HG02642 (cell line): Measurements from ENCODE around the gene ADAM8.

ENCODE experiments used
- ATAC-seq: cut with Tn5 transposase; IDR thresholded peaks from one replicate; pipeline ENCODE4 v1.9.1; 2021; ENCODE audit warnings: mild to moderate bottlenecking; ENCODE audit not compliant: unreplicated experiment, poor library complexity

ADAM8 gene

GRCh38 chr10:133217800-133218589 lies 58.7 kb downstream of the ADAM8 start:
- no peak for ATAC-seq

- no peak for ATAC-seq
These were observed 59.9 kb downstream of the ADAM8 start for GRCh38 chr10:133216776-133217175.

GRCh38 chr10:133215586-133215985 lies 61.1 kb downstream of the ADAM8 start:
- no peak for ATAC-seq

GRCh38 chr10:133214468-133215410 lies 61.9 kb downstream of the ADAM8 start:
- no peak for ATAC-seq

- no peak for ATAC-seq
These were observed 62.8 kb downstream of the ADAM8 start for GRCh38 chr10:133213641-133214467.

- ATAC-seq = no peak
These were observed 63.7 kb downstream of the ADAM8 start for GRCh38 chr10:133212853-133213494.
